HepG2 (cell line): ENCODE measurements around the gene USP34. TPM values are rescaled to one million over a fixed set of nuclear protein-coding genes. Genes with fewer than 3 reads are reported as not detected.

ENCODE experiments used
- ADNP ChIP-seq: sonication (generic); formaldehyde crosslinking; IDR thresholded peaks from 2 replicates; pipeline ENCODE4 v1.4.0; 2020; ENCODE audit warnings: missing genetic modification reagents
- ARID2 ChIP-seq: sonication (generic); formaldehyde crosslinking; IDR thresholded peaks from 2 replicates; pipeline ENCODE4 v1.8.1; 2022; ENCODE audit warnings: mild to moderate bottlenecking, missing genetic modification reagents, borderline replicate concordance
- ATF5 ChIP-seq: sonication (generic); formaldehyde crosslinking; IDR thresholded peaks from 2 replicates; pipeline ENCODE4 v1.4.0; 2020; ENCODE audit warnings: mild to moderate bottlenecking, low read depth, missing genetic modification reagents
- CBX2 ChIP-seq, 2 experiments: fragments of 200-600 bp in 1 of 2; sonication (generic); formaldehyde crosslinking in 1 of 2; IDR thresholded peaks; 2 replicates each; pipeline versions ENCODE4 v1.7.0 to v1.8.1; 2018 to 2022; ENCODE audit warnings: low read depth in 2 of 2, low read length in 1 of 2, mild to moderate bottlenecking in 1 of 2, missing genetic modification reagents in 1 of 2
- CCAR2 ChIP-seq: fragments of 200-400 bp; formaldehyde crosslinking; optimal IDR thresholded peaks from 2 replicates; pipeline ENCODE3; 2018; ENCODE audit warnings: low read depth, mild to moderate bottlenecking, low read length, moderate library complexity
- DRAP1 ChIP-seq: IDR thresholded peaks from 2 replicates; pipeline ENCODE4 v1.6.1; 2016; ENCODE audit warnings: missing genetic modification reagents, missing compliant biosample characterization
- FOSL1 ChIP-seq: sonication (generic); formaldehyde crosslinking; IDR thresholded peaks from 2 replicates; pipeline ENCODE4 v1.9.0; 2021; ENCODE audit warnings: missing genetic modification reagents, borderline replicate concordance
- FOXC1 ChIP-seq: sonication (generic); formaldehyde crosslinking; IDR thresholded peaks from 2 replicates; pipeline ENCODE4 v1.8.0; 2022; ENCODE audit warnings: mild to moderate bottlenecking, missing genetic modification reagents, borderline replicate concordance
- GLMP ChIP-seq: sonication (generic); formaldehyde crosslinking; IDR thresholded peaks from 2 replicates; pipeline ENCODE4 v1.9.0; 2021; ENCODE audit warnings: missing genetic modification reagents, mild to moderate bottlenecking, borderline replicate concordance
- GMEB2 ChIP-seq: IDR thresholded peaks from 2 replicates; pipeline ENCODE4 v1.6.1; 2016; ENCODE audit warnings: missing biosample characterization, missing genetic modification reagents, low read depth
- MTERF4 ChIP-seq: sonication (generic); formaldehyde crosslinking; IDR thresholded peaks from 2 replicates; pipeline ENCODE4 v1.8.0; 2023; ENCODE audit warnings: mild to moderate bottlenecking, missing genetic modification reagents
- SP4 ChIP-seq: sonication (generic); formaldehyde crosslinking; IDR thresholded peaks from 2 replicates; pipeline ENCODE4 v1.8.1; 2023; ENCODE audit warnings: mild to moderate bottlenecking, missing genetic modification reagents
- TBX3 ChIP-seq: fragments of 450-650 bp; IDR thresholded peaks from 2 replicates; pipeline ENCODE4 v1.6.1; 2017; ENCODE audit warnings: antibody characterized with exemption, mild to moderate bottlenecking, inconsistent platforms, borderline replicate concordance
- YEATS2 ChIP-seq: sonication (generic); formaldehyde crosslinking; IDR thresholded peaks from 2 replicates; pipeline ENCODE4 v1.4.0; 2020; ENCODE audit warnings: missing genetic modification reagents, borderline replicate concordance
- ZC3H4 ChIP-seq: sonication (generic); formaldehyde crosslinking; IDR thresholded peaks from 2 replicates; pipeline ENCODE4 v1.4.0; 2020; ENCODE audit warnings: missing genetic modification reagents, borderline replicate concordance
- ZFX ChIP-seq: sonication (generic); formaldehyde crosslinking; IDR thresholded peaks from 2 replicates; pipeline ENCODE4 v1.4.0; 2020; ENCODE audit warnings: mild to moderate bottlenecking, low read depth, missing genetic modification reagents, moderate library complexity
- ZNF224 ChIP-seq: sonication (generic); formaldehyde crosslinking; IDR thresholded peaks from 2 replicates; pipeline ENCODE4 v1.5.0; 2020; ENCODE audit warnings: mild to moderate bottlenecking, missing genetic modification reagents
- ZNF274 ChIP-seq: sonication (generic); formaldehyde crosslinking; IDR thresholded peaks from 2 replicates; pipeline ENCODE4 v1.5.1; 2020; ENCODE audit warnings: mild to moderate bottlenecking, missing genetic modification reagents
- ZNF329 ChIP-seq: sonication (generic); formaldehyde crosslinking; IDR thresholded peaks from 2 replicates; pipeline ENCODE4 v1.9.0; 2021; ENCODE audit warnings: low read depth, mild to moderate bottlenecking, missing genetic modification reagents
- ZNF350 ChIP-seq: sonication (generic); formaldehyde crosslinking; IDR thresholded peaks from 2 replicates; pipeline ENCODE4 v1.4.0; 2020; ENCODE audit warnings: mild to moderate bottlenecking, low read depth, missing genetic modification reagents, borderline replicate concordance
- ZNF354B ChIP-seq: sonication (generic); formaldehyde crosslinking; IDR thresholded peaks from 2 replicates; pipeline ENCODE4 v1.8.0; 2022; ENCODE audit warnings: mild to moderate bottlenecking, missing genetic modification reagents
- ZNF367 ChIP-seq: sonication (generic); formaldehyde crosslinking; IDR thresholded peaks from 2 replicates; pipeline ENCODE4 v1.4.0; 2020; ENCODE audit warnings: missing genetic modification reagents, borderline replicate concordance
- ZNF580 ChIP-seq: IDR thresholded peaks from 2 replicates; pipeline ENCODE4 v1.6.1; 2016; ENCODE audit warnings: low read depth, borderline replicate concordance
- polyA plus RNA-seq, 8 experiments: library from polyadenylated mRNA; depleted of rRNA in 3 of 8; stranded (reverse) in 7 of 8; unstranded in 1 of 8; fragments of >200 nt; fragmentation: Illumina TruSeq in 4 of 8; extraction: Trizol in 4 of 8; gene quantifications; 2 replicates each; pipeline versions ENCODE4 v1.2.1 to v1.2.3, GENCODE V29; 2011 to 2016; ENCODE audit warnings: low read depth in 4 of 8, missing spikeins in 1 of 8, mixed read lengths in 1 of 8; ENCODE audit not compliant: insufficient read depth in 1 of 8
- total RNA-seq, 5 experiments: library from RNA; depleted of rRNA; stranded (reverse); fragments of >200 nt; fragmentation: Illumina TruSeq; extraction: Trizol; gene quantifications; 2 replicates each; pipeline ENCODE4 v1.2.3, GENCODE V29; 2016; ENCODE audit warnings: low read depth in 1 of 5

The USP34 gene
- total and polyA plus RNA-seq, 2 of the 13 experiments (the other 11 are each of a cell fraction or from before 2014, with no cell fraction given) = 99.2 to 100 TPM

- TF ChIP-seq MTERF4 (CRISPR knock-in tag) = no peak; the same call in 1 of the 2 replicates
- TF ChIP-seq ZFX (CRISPR knock-in tag) = peak; percentile 28; the same call in 1 of the 2 replicates
- peak; percentile 72; the same call in 1 of the 2 replicates for TF ChIP-seq ARID2 (CRISPR knock-in tag)
- no peak for TF ChIP-seq CCAR2
- TF ChIP-seq SP4 (CRISPR knock-in tag) = no peak
- peak; percentile 62; the same call in 1 of the 2 replicates for TF ChIP-seq ZNF224 (CRISPR knock-in tag)
- TF ChIP-seq ZC3H4 (CRISPR knock-in tag) = peak; percentile 78; the same call in 1 of the 2 replicates
- no peak for TF ChIP-seq FOSL1 (CRISPR knock-in tag)
- peak; percentile 63; the same call in 1 of the 2 replicates for TF ChIP-seq FOXC1 (CRISPR knock-in tag)
- no peak for TF ChIP-seq TBX3
- peak; percentile 38; the same call in 1 of the 2 replicates for TF ChIP-seq ZNF580
- TF ChIP-seq DRAP1 = no peak
- TF ChIP-seq ADNP (CRISPR knock-in tag) = no peak
- TF ChIP-seq ZNF354B (CRISPR knock-in tag) = peak; percentile 44; the same call in 1 of the 2 replicates
- TF ChIP-seq GLMP (CRISPR knock-in tag) = 0 out of 2 replicates have a peak, but pooled peaks have one; percentile 10
- TF ChIP-seq ATF5 (CRISPR knock-in tag) = no peak
- TF ChIP-seq ZNF350 (CRISPR knock-in tag) = peak; percentile 35; the same call in 1 of the 2 replicates
- no peak for TF ChIP-seq GMEB2 (CRISPR knock-in tag)
- TF ChIP-seq YEATS2 (CRISPR knock-in tag) = peak; percentile 8
- peak; percentile 56; the same call in 1 of the 2 replicates for TF ChIP-seq ZNF274
- TF ChIP-seq ZNF329 = no peak
- no peak for TF ChIP-seq CBX2 (IDR thresholded peaks at IDR 0.05; ENCODE audit: low read depth, low read length)
- no peak for TF ChIP-seq CBX2 (CRISPR knock-in tag; IDR thresholded peaks at IDR 0.05; ENCODE audit: low read depth)
- no peak for TF ChIP-seq ZNF367 (CRISPR knock-in tag)
These were observed 292.9 kb downstream of the USP34 start (continued) for GRCh38 chr2:61177727-61178549.
